Stimulated activated CD4-positive, alpha-beta T cell treated with anti-CD3 and anti-CD28 coated beads, TNF-alpha, amount 100 ng/mL, for 48 hours (primary cell): ENCODE measurements around the gene C2orf42.
"Not testable (repeated sequence)": the region's sequence is repeated elsewhere in the genome, so short reads cannot be mapped to it uniquely, and the experiment has no call there.

Experiments used
- DNase-seq, 3 donors: peaks; one replicate each; pipeline ENCODE4 v3.0.0-alpha.2; 2020; ENCODE audit warnings: low read depth in 3 of 3

Gene C2orf42

DNA sequence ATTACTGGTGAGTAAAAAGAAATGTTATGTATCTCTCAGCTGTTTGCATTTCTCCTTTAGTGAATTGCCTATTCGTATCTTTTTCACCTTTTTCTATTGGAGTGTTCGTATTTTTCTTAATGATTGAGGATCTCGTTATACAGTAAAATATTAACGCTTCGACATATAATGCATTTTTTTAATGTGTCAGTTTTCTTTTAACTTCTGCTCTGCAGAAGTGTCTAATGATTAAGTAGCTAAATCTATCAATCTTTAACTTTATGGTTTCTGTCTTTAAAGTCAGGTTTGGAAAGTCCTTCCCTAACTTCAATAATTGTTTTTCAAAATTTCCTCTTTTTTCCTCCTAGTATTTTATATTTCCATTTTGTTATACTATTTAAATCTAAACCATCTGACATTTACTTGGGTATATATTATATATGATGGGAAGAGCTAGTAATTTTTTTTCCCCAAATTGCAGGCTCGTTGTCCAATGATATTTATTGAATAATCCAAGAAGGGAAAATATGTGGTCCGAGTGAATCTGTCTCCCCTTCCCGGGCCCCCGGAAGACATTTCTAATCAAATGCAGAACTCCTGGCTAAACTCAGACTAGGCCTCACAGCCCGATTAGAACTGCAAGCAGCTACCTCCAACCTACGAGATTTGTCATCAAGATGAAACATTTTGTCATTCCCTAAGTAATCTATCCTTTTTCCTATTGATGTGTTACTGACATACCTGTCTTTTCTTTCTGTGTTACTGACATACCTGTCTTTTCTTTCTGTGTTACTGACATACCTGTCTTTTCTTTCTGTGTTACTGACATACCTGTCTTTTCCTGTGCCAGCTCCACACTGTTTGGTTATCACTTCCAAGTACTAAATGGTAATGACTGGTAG, 86.3 kb downstream of the C2orf42 start:
- DNase-seq = no peak

DNA sequence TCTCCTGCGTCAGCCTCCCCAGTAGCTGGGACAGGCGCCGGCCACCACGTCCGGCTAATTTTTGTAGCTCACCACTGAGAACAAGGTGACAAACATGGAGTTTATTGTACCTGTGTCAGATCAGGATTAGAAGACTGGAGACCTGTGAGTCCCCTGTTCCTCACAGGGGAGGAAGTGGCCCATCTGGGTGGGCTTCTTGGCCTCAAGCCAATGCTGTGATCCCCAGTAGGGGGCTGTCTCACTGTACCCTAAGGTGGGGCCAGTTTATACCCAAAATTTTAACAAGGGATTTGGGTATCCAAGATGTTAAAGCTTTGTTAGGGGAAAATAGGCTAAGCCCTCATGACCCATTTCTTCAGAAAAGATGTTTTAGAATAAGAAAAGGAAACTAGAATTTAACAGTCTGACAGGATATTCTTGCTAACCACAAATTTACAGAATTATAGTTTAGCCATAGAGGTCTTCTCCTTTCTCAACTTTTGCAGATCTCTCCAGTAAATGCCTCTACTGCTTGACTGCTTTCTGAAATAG, 87.2 kb downstream of the C2orf42 start:
- no peak for DNase-seq

DNA sequence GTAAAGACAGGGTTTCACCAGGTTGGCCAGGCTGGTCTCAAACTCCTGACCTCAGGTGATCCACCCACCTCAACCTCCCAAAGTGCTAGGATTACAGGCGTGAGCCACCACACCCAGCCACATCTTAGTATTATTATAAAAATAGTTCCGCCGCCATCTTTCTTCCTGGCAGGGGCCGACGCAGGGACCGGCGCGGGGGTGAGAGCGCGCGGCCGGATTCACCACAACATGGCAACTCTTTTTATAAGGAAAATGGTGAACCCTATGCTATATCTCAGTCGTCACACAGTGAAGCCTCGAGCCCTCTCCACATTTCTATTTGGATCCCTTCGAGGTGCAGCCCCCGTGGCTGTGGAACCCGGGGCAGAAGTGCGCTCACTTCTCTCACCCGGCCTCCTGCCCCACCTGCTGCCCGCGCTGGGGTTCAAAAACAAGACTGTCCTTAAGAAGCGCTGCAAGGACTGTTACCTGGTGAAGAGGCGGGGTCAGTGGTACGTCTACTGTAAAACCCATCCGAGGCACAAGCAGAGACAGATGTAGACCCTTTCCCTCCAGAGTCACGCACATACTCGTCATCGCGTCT, 88.4 kb downstream of the C2orf42 start:
- DNase-seq = not testable (repeated sequence)

- DNase-seq = not testable (repeated sequence)
These were observed 89.1 kb downstream of the C2orf42 start for GRCh38 chr2:70101686-70102085.

- no peak for DNase-seq
These were observed 89.6 kb downstream of the C2orf42 start for GRCh38 chr2:70101174-70101573.
